SK-N-MC (cell line): Measurements from ENCODE around the gene GLS2.

Source experiments
- EZH2 ChIP-seq: fragments of 200-600 bp; sonication (generic); IDR thresholded peaks from one replicate; pipeline ENCODE4 v1.6.1; 2017; ENCODE audit warnings: antibody characterized with exemption
- FOXP2 ChIP-seq: optimal IDR thresholded peaks from 2 replicates; pipeline ENCODE3; 2011; ENCODE audit warnings: mild to moderate bottlenecking, moderate library complexity; ENCODE audit not compliant: insufficient read depth; ENCODE audit errors: extremely low read length, control extremely low read depth
- POLR2AphosphoS5 ChIP-seq: IDR thresholded peaks from 2 replicates; pipeline ENCODE4 v1.6.1; 2012; ENCODE audit warnings: mild to moderate bottlenecking, low read depth, low read length, borderline replicate concordance

GRCh38 chr12:56425940-56426438 is 62.0 kb downstream of the GLS2 start:
- TF ChIP-seq POLR2AphosphoS5, result no peak
- no peak for TF ChIP-seq FOXP2
- no peak for TF ChIP-seq EZH2
